NCI-H2196 (cell line): ENCODE measurements around the gene MATN3.

ENCODE experiments used
- DNase-seq: peaks from one replicate; lab custom pipeline; 2025; ENCODE audit not compliant: unreplicated experiment; lab: John Stamatoyannopoulos, UW

The MATN3 gene

GRCh38 chr2:20040489-20041172 lies 28.2 kb upstream of the MATN3 start:
- no peak for DNase-seq

GRCh38 chr2:20037660-20038059 lies 25.2 kb upstream of the MATN3 start:
- DNase-seq, result no peak

GRCh38 chr2:20035955-20036666 lies 23.6 kb upstream of the MATN3 start:
- DNase-seq, result no peak

- no peak for DNase-seq
Observed at GRCh38 chr2:20034821-20035220, 22.4 kb upstream of the MATN3 start.

- no peak for DNase-seq
Observed at GRCh38 chr2:20034218-20034617, 21.8 kb upstream of the MATN3 start.

GRCh38 chr2:20033322-20033721 lies 20.9 kb upstream of the MATN3 start:
- DNase-seq, result no peak

GRCh38 chr2:20030224-20030623 lies 17.8 kb upstream of the MATN3 start:
- DNase-seq, result no peak

GRCh38 chr2:20027705-20028434 lies 15.4 kb upstream of the MATN3 start:
- no peak for DNase-seq

- no peak for DNase-seq
Observed at GRCh38 chr2:20027260-20027677, 14.8 kb upstream of the MATN3 start.

- DNase-seq, result no peak
Observed at GRCh38 chr2:20025065-20025786, 12.8 kb upstream of the MATN3 start.

GRCh38 chr2:20023688-20024087 lies 11.2 kb upstream of the MATN3 start:
- no peak for DNase-seq

- no peak for DNase-seq
Observed at GRCh38 chr2:20021405-20022009, 9.0 kb upstream of the MATN3 start.

- no peak for DNase-seq
Observed at GRCh38 chr2:20019747-20020146, 7.3 kb upstream of the MATN3 start.

- DNase-seq, result no peak
Observed at GRCh38 chr2:20018601-20019152, 6.2 kb upstream of the MATN3 start.

- DNase-seq, result no peak
Observed at GRCh38 chr2:20016346-20016745, 3.9 kb upstream of the MATN3 start.

GRCh38 chr2:20015482-20016083 lies 3.1 kb upstream of the MATN3 start:
- peak; percentile 38 for DNase-seq

GRCh38 chr2:20013126-20013849 lies 820 bp upstream of the MATN3 start:
- DNase-seq, result no peak

- DNase-seq, result no peak
Observed at GRCh38 chr2:20012032-20012281, 511 bp downstream of the MATN3 start.

GRCh38 chr2:20011276-20012031 lies 1.0 kb downstream of the MATN3 start:
- no peak for DNase-seq
